Endothelial cell of umbilical vein (primary cell): Measurements from ENCODE around the gene ATAD2B.

ENCODE experiments used
- EZH2 ChIP-seq: IDR thresholded peaks from 2 replicates; pipeline ENCODE4 v1.6.1; 2012; ENCODE audit warnings: borderline replicate concordance, low read depth, mild to moderate bottlenecking, moderate library complexity, low read length, inconsistent platforms; ENCODE audit not compliant: severe bottlenecking
- JUN ChIP-seq: IDR thresholded peaks from 2 replicates; pipeline ENCODE4 v1.6.1; 2011; ENCODE audit warnings: borderline replicate concordance, low read depth; ENCODE audit not compliant: insufficient read length, insufficient read depth
- MYC ChIP-seq: IDR thresholded peaks from one replicate; pipeline ENCODE4 v1.6.1; 2011; ENCODE audit warnings: mild to moderate bottlenecking, low read depth, low read length
- POLR2A ChIP-seq: IDR thresholded peaks from 2 replicates; pipeline ENCODE4 v1.6.1; 2012; ENCODE audit warnings: low read depth, mild to moderate bottlenecking, control low read depth, low read length
- POLR2AphosphoS5 ChIP-seq: IDR thresholded peaks from 2 replicates; pipeline ENCODE4 v1.6.1; 2012; ENCODE audit warnings: low read depth, mild to moderate bottlenecking, control low read depth, low read length, moderate library complexity; ENCODE audit not compliant: insufficient read depth
- TF ChIP-seq, protein P1 (sequence below), 2 donors: IDR thresholded peaks; 1 replicate in 1 of 2; 2 replicates in 1 of 2; pipeline ENCODE4 v1.5.1; 2011; ENCODE audit warnings: low read length in 2 of 2, mild to moderate bottlenecking in 2 of 2, moderate library complexity in 2 of 2, control low read depth in 1 of 2, inconsistent platforms in 1 of 2, low read depth in 1 of 2; ENCODE audit not compliant: insufficient read depth in 1 of 2; ENCODE audit errors: extremely low read depth in 1 of 2
- TF ChIP-seq, protein P2 (sequence below): IDR thresholded peaks from 2 replicates; pipeline ENCODE4 v1.6.1; 2011; ENCODE audit not compliant: insufficient read depth, insufficient read length

DNA sequence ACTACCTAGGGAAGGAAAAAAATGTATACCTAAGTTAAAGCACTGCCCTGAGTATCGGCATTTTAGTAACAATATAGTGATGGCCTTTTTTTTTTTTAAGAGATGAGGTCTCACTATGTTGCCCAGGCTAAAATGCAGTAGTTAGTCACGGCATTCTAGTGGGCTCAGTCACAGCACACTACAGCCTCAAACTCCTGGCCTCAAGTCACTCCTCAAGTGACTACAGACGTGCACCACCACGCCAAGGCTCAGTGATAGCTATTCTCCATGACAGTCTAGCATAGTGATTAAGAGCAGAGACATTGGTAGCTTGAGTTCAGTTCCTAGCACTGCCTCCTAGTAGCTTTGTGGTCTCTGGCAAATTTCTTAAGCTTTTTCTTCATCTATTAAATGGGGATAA lies 40.9 kb upstream of the ATAD2B start:
- TF ChIP-seq, protein P1, sequence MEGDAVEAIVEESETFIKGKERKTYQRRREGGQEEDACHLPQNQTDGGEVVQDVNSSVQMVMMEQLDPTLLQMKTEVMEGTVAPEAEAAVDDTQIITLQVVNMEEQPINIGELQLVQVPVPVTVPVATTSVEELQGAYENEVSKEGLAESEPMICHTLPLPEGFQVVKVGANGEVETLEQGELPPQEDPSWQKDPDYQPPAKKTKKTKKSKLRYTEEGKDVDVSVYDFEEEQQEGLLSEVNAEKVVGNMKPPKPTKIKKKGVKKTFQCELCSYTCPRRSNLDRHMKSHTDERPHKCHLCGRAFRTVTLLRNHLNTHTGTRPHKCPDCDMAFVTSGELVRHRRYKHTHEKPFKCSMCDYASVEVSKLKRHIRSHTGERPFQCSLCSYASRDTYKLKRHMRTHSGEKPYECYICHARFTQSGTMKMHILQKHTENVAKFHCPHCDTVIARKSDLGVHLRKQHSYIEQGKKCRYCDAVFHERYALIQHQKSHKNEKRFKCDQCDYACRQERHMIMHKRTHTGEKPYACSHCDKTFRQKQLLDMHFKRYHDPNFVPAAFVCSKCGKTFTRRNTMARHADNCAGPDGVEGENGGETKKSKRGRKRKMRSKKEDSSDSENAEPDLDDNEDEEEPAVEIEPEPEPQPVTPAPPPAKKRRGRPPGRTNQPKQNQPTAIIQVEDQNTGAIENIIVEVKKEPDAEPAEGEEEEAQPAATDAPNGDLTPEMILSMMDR (IDR thresholded peaks at IDR 0.05; ENCODE audit: extremely low read depth in 1 of 2, insufficient read depth in 1 of 2, low read depth in 1 of 2, low read length in 2 of 2) = no peak
- TF ChIP-seq JUN (no peak), MYC (no peak), POLR2A (no peak), EZH2 (no peak), POLR2AphosphoS5 (no peak)
- TF ChIP-seq, protein P2, sequence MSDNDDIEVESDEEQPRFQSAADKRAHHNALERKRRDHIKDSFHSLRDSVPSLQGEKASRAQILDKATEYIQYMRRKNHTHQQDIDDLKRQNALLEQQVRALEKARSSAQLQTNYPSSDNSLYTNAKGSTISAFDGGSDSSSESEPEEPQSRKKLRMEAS = no peak
